Measurements from ENCODE around the gene STX8. TPM values are rescaled to one million over a fixed set of nuclear protein-coding genes. Genes with fewer than 3 reads are reported as not detected.

STX8 gene
- total RNA-seq, 4 donors from 2014 or later, result 38.8 to 102 (median 68.5) TPM

DNA sequence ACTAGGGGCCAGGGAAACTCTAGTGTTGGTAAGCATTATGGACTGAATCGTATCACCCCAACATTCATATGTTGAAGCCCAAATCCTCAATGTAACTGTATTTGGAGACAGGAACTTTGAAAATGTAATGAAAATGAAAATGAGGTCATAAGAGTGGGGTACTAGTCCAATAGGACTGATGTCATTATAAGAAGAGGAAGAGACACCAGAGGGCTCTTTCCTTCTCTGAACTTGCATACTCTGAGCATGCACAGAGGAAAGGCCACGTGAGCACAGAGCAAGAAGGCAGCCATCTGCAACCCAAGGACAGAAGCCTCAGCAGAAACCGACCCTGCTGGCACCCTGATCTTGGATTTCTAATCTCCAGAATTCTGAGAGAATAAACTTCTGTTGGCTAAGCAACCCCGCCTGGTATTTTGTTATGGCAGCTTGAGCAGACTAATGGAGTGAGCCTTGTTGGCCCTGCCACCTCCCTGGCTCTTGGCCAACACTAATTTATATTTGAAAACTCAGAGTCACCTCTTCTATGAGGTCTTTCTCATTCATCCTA, 280.9 kb downstream of the STX8 start:
- TF ChIP-seq, protein P1, sequence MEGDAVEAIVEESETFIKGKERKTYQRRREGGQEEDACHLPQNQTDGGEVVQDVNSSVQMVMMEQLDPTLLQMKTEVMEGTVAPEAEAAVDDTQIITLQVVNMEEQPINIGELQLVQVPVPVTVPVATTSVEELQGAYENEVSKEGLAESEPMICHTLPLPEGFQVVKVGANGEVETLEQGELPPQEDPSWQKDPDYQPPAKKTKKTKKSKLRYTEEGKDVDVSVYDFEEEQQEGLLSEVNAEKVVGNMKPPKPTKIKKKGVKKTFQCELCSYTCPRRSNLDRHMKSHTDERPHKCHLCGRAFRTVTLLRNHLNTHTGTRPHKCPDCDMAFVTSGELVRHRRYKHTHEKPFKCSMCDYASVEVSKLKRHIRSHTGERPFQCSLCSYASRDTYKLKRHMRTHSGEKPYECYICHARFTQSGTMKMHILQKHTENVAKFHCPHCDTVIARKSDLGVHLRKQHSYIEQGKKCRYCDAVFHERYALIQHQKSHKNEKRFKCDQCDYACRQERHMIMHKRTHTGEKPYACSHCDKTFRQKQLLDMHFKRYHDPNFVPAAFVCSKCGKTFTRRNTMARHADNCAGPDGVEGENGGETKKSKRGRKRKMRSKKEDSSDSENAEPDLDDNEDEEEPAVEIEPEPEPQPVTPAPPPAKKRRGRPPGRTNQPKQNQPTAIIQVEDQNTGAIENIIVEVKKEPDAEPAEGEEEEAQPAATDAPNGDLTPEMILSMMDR (IDR thresholded peaks at IDR 0.05), result no peak
- TF ChIP-seq POLR2A (IDR thresholded peaks at IDR 0.05), result no peak
- DNase-seq, result no peak
- peaks cover 0 to 8% (median 0%) of the 10 kb centered on the region in 4 donors for H3K4me1 ChIP-seq
- no peak overlapping the region for H3K4me3 ChIP-seq
- no peak overlapping the region for H3K27ac ChIP-seq
- no peaks in the 10 kb centered on the region for H3K9me3 ChIP-seq
- no peaks in the 10 kb centered on the region for H3K36me3 ChIP-seq
- no peaks in the 10 kb centered on the region for H3K27me3 ChIP-seq

DNA sequence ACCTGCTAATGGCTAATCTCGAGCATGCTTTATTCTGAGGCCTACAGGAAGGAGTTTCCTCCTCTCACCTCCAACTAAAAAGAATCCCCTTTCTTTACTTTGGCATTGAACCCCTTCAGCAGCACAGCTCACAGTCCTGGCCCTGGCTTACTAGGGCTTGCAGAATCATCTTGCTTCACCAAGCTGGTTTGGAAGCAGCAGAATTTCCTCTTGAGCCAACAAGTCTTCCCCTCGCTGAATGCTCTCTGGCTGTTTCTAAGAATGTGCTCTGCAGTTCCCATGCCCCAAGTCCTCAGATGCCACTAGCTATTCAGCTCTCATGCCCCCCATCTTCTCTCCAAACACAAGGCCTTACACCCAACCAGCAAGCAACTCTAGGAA, 283.1 kb downstream of the STX8 start:
- TF ChIP-seq POLR2A (IDR thresholded peaks at IDR 0.05), result no peak
- TF ChIP-seq, protein P1 (IDR thresholded peaks at IDR 0.05), result no peak
- DNase-seq, result no peak
- Histone ChIP-seq H3K36me3 (no peaks in the 10 kb centered on the region), H3K9me3 (no peaks in the 10 kb centered on the region), H3K27ac (peak overlapping the region in 2 of 4 donors; percentile 37 to 61), H3K27me3 (no peaks in the 10 kb centered on the region), H3K4me3 (no peak overlapping the region), H3K4me1 (no peaks in the 10 kb centered on the region)

DNA sequence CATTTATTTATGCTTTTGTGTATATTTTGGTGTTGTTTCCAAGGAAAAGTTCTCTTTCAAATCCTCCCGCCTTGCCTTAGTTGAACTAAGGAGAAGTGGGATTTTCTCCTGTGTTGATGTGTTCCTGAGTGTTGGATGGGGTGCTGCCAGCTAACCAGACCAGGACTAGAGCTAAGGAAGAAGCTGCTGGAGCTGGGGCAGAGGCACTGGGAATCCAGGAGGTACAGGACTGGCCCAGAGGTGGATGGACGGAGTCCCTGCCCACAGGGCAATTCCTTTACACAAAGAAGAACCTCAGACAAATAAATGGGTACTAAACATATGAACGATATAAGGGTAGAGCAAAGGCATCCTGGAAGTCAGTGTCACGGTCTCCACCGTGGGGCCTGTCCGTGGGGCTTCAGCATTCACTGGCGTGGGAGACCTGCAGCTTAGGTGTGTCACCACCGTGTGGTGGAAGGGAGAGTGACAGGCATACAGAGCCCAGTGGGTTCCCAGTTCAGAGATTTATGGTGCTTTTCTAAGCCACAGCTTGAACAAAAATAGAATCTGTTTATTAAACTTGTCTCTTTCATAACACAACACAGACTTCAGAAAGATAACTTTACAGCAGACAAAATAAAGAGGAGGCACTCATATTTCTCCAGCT, 283.6 kb downstream of the STX8 start:
- Histone ChIP-seq H3K27ac (peak overlapping the region in 2 of 4 donors; percentile 37 to 61), H3K27me3 (no peaks in the 10 kb centered on the region), H3K36me3 (no peaks in the 10 kb centered on the region), H3K4me3 (no peak overlapping the region), H3K4me1 (no peaks in the 10 kb centered on the region), H3K9me3 (no peaks in the 10 kb centered on the region)
- peak in 2 of 3 donors; percentile 50 to 63 for DNase-seq
- TF ChIP-seq POLR2A (IDR thresholded peaks at IDR 0.05), result no peak
- TF ChIP-seq, protein P1 (IDR thresholded peaks at IDR 0.05), result peak; percentile 12 to 73 (median 62)

DNA sequence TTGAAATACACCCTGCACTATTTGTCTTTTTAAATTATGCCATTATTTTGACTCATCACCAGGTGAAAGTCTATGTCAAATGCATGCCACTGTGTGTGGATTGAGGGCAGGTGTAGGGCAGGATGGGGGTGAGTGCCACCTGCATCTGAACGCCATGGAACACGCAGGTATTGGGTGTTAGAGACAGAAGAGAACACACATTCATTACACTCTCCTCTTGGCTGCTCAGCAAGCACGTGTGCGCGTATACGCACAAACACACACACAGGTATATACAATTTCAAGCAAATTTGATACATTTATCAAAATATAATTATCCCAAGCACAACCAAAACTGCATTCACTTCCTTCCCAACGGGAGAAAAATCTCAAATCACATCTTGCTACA, 285.4 kb downstream of the STX8 start:
- Histone ChIP-seq H3K36me3 (no peaks in the 10 kb centered on the region), H3K27ac (no peak overlapping the region), H3K27me3 (no peaks in the 10 kb centered on the region), H3K4me1 (no peaks in the 10 kb centered on the region), H3K9me3 (no peaks in the 10 kb centered on the region), H3K4me3 (no peak overlapping the region)
- no peak for DNase-seq
- no peak for TF ChIP-seq POLR2A (IDR thresholded peaks at IDR 0.05)
- TF ChIP-seq, protein P1 (IDR thresholded peaks at IDR 0.05), result no peak

DNA sequence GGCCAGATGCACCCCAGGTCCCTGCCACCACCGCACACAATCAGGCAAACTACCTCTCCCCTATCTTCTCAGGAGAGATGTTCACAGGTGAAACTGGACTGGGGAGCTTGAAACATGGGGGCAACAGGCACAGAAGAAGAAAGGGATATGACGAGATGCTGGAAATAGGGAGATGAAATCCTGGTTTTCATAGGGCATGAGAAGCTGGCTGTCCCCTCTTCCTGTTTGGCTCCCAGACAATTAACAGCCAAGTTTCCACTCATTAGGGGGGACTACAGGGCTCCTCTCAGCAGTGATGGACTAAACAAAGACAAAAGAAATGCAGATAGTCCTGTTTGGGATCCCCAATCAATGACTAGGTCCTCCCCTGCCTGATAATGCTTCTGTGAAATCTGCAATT, 288.3 kb downstream of the STX8 start:
- Histone ChIP-seq H3K4me3 (no peak overlapping the region), H3K27me3 (no peaks in the 10 kb centered on the region), H3K4me1 (no peaks in the 10 kb centered on the region), H3K27ac (no peak overlapping the region), H3K36me3 (no peaks in the 10 kb centered on the region), H3K9me3 (no peaks in the 10 kb centered on the region)
- TF ChIP-seq, protein P1 (IDR thresholded peaks at IDR 0.05), result no peak
- TF ChIP-seq POLR2A (IDR thresholded peaks at IDR 0.05), result no peak
- no peak for DNase-seq

Measured in Peyer's patch (tissue), 4 donors.